Loucy (cell line): Measurements from ENCODE around the gene PRKCE.

ENCODE experiments used
- EZH2phosphoT487 ChIP-seq: fragments of 200-600 bp; IDR thresholded peaks from 2 replicates; pipeline ENCODE4 v1.6.1; 2018; ENCODE audit warnings: antibody characterized with exemption, mild to moderate bottlenecking, moderate library complexity, borderline replicate concordance
- TF ChIP-seq, protein P1 (sequence below): fragments of 200-600 bp; sonication (generic); conservative IDR thresholded peaks from 2 replicates; pipeline ENCODE4 v1.5.1; 2014; ENCODE audit warnings: mild to moderate bottlenecking, antibody characterized with exemption, low read length

DNA sequence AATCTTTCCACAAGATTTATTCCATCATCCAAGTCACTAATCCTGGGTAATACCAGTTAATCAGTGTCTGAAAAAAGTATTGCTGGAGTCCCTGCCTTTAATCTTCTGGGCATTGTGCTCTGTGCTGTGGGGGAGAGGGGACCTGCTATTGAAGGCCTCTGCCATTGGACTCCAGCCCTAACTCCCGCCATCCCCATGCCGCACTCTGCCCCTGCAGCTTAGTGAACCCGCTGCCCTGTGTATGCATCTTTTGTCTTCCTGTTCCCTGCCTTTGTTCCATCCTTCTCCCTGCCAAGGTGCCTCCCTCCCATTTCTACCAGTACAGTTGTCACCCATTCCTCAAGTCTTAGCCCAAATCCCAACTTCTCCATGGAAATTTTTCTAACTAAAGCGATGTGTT lies 532.0 kb downstream of the PRKCE start:
- TF ChIP-seq, protein P1, sequence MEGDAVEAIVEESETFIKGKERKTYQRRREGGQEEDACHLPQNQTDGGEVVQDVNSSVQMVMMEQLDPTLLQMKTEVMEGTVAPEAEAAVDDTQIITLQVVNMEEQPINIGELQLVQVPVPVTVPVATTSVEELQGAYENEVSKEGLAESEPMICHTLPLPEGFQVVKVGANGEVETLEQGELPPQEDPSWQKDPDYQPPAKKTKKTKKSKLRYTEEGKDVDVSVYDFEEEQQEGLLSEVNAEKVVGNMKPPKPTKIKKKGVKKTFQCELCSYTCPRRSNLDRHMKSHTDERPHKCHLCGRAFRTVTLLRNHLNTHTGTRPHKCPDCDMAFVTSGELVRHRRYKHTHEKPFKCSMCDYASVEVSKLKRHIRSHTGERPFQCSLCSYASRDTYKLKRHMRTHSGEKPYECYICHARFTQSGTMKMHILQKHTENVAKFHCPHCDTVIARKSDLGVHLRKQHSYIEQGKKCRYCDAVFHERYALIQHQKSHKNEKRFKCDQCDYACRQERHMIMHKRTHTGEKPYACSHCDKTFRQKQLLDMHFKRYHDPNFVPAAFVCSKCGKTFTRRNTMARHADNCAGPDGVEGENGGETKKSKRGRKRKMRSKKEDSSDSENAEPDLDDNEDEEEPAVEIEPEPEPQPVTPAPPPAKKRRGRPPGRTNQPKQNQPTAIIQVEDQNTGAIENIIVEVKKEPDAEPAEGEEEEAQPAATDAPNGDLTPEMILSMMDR, result no peak
- TF ChIP-seq EZH2phosphoT487, result no peak
